ENCODE data around the gene MAP2K1.
"Not testable (repeated sequence)": the region's sequence is repeated elsewhere in the genome, so short reads cannot be mapped to it uniquely, and the experiment has no call there.

The MAP2K1 gene

GRCh38 chr15:66386204-66387123 is at the start of gene MAP2K1:
TSS of gene MAP2K1 (plus strand) at chr15:66386912. CDS start at chr15:66387348, 436 bp downstream.
- DNase-seq, result peak; percentile 98

- DNase-seq, result not testable (repeated sequence)
These were observed 38.2 kb upstream of the MAP2K1 start for GRCh38 chr15:66348530-66348929.

GRCh38 chr15:66356077-66356358 is 30.7 kb upstream of the MAP2K1 start:
- no peak for DNase-seq

GRCh38 chr15:66356359-66357236 is 30.1 kb upstream of the MAP2K1 start, which contains the start of gene TIPIN:
TSS of gene TIPIN (minus strand) at chr15:66356685. CDS start at chr15:66352947, 3,738 bp downstream.
- peak; percentile 88 for DNase-seq

GRCh38 chr15:66359740-66360139 is 27.0 kb upstream of the MAP2K1 start:
- no peak for DNase-seq

- not testable (repeated sequence) for DNase-seq
These were observed 24.8 kb upstream of the MAP2K1 start for GRCh38 chr15:66361745-66362460.

- no peak for DNase-seq
These were observed 23.9 kb upstream of the MAP2K1 start for GRCh38 chr15:66362776-66363175.

- no peak for DNase-seq
These were observed 21.7 kb upstream of the MAP2K1 start for GRCh38 chr15:66364944-66365528.

- DNase-seq, result no peak
These were observed 16.7 kb upstream of the MAP2K1 start for GRCh38 chr15:66369773-66370651.

- no peak for DNase-seq
These were observed 12.5 kb upstream of the MAP2K1 start for GRCh38 chr15:66374179-66374578.

- DNase-seq, result no peak
These were observed 7.8 kb upstream of the MAP2K1 start for GRCh38 chr15:66378814-66379430.

GRCh38 chr15:66381376-66381775 is 5.3 kb upstream of the MAP2K1 start:
- not testable (repeated sequence) for DNase-seq

- DNase-seq, result no peak
These were observed 691 bp downstream of the MAP2K1 start for GRCh38 chr15:66387163-66388042.

- DNase-seq, result no peak
These were observed 1.3 kb downstream of the MAP2K1 start for GRCh38 chr15:66388043-66388363.

- no peak for DNase-seq
These were observed 1.9 kb downstream of the MAP2K1 start for GRCh38 chr15:66388576-66388975.

GRCh38 chr15:66389098-66389858 is 2.6 kb downstream of the MAP2K1 start:
- DNase-seq, result no peak

- no peak for DNase-seq
These were observed 3.2 kb downstream of the MAP2K1 start for GRCh38 chr15:66389859-66390381.

GRCh38 chr15:66390678-66391077 is 4.0 kb downstream of the MAP2K1 start:
- no peak for DNase-seq

GRCh38 chr15:66393037-66393436 is 6.3 kb downstream of the MAP2K1 start:
- DNase-seq, result not testable (repeated sequence)

All from midbrain (tissue), 1 donor.